ENCODE measurements around the gene KCNN4.

- peak in 1 of 3 donors; percentile 29 for TF ChIP-seq POLR2AphosphoS5 (IDR thresholded peaks at IDR 0.05)
- TF ChIP-seq CTCF (IDR thresholded peaks at IDR 0.05 in 8 of 11, conservative IDR thresholded peaks at IDR 0.05 in 3 of 11): no peak
- TF ChIP-seq POLR2A (IDR thresholded peaks at IDR 0.05): no peak
Measured at GRCh38 chr19:43747557-43748204, 33.1 kb downstream of the KCNN4 start.
